Smooth muscle cell (in vitro differentiated cells): ENCODE data around the gene RALGAPA1. TPM values are rescaled to one million over a fixed set of nuclear protein-coding genes. Genes with fewer than 3 reads are reported as not detected.

ENCODE experiments used
- DNase-seq: peaks from one replicate; lab custom pipeline; 2025; ENCODE audit not compliant: unreplicated experiment; lab: John Stamatoyannopoulos, UW
- H2AFZ ChIP-seq: fragments of 200-600 bp; sonication (generic); 2 replicates; pipeline ENCODE4 v1.6.0; 2016; ENCODE audit warnings: antibody characterized with exemption, low read depth, mild to moderate bottlenecking
- H3F3A ChIP-seq: fragments of 200-600 bp; sonication (generic); 2 replicates; pipeline ENCODE4 v1.6.0; 2017; ENCODE audit warnings: antibody characterized with exemption, low read depth
- H3K27ac ChIP-seq: fragments of 200-600 bp; sonication (generic); 2 replicates; pipeline ENCODE4 v1.5.1; 2016; ENCODE audit warnings: low read depth, mild to moderate bottlenecking
- H3K27me3 ChIP-seq: fragments of 200-600 bp; sonication (generic); 2 replicates; pipeline ENCODE4 v1.6.1; 2016; ENCODE audit warnings: low read depth, mild to moderate bottlenecking
- H3K36me3 ChIP-seq: fragments of 200-600 bp; sonication (generic); 2 replicates; pipeline ENCODE4 v1.5.1; 2016; ENCODE audit warnings: low read depth
- H3K4me1 ChIP-seq: fragments of 200-600 bp; sonication (generic); 2 replicates; pipeline ENCODE4 v1.5.1; 2016; ENCODE audit warnings: low read depth
- H3K4me2 ChIP-seq: fragments of 200-600 bp; sonication (generic); 2 replicates; pipeline ENCODE4 v1.6.0; 2016; ENCODE audit warnings: mild to moderate bottlenecking
- H3K4me3 ChIP-seq: fragments of 200-600 bp; sonication (generic); 2 replicates; pipeline ENCODE4 v1.5.1; 2016; ENCODE audit warnings: mild to moderate bottlenecking
- H3K79me2 ChIP-seq: fragments of 200-600 bp; sonication (generic); 2 replicates; pipeline ENCODE4 v1.6.0; 2016; ENCODE audit warnings: low read depth, mild to moderate bottlenecking
- H3K9ac ChIP-seq: fragments of 200-600 bp; sonication (generic); 2 replicates; pipeline ENCODE4 v1.6.0; 2016; ENCODE audit warnings: low read depth
- H3K9me3 ChIP-seq: fragments of 200-600 bp; sonication (generic); replicated peaks from 2 replicates; pipeline ENCODE4 v1.5.1; 2016; ENCODE audit warnings: low read depth
- H4K20me1 ChIP-seq: fragments of 200-600 bp; sonication (generic); 2 replicates; pipeline ENCODE4 v1.6.0; 2016; ENCODE audit warnings: low read depth
- CTCF ChIP-seq: fragments of 200-600 bp; sonication (generic); IDR thresholded peaks from 2 replicates; pipeline ENCODE4 v1.5.1; 2017; ENCODE audit warnings: borderline replicate concordance, mild to moderate bottlenecking, antibody characterized with exemption; ENCODE audit not compliant: insufficient read depth, poor library complexity, severe bottlenecking
- WGBS: methylation state at CpG from one replicate; pipeline ENCODE4 v1.1.7; 2016; ENCODE audit warnings: low lambda C conversion rate; 5-methylcytosine and 5-hydroxymethylcytosine counted together
- polyA plus RNA-seq: library from polyadenylated mRNA; unstranded; fragments of >200 nt; fragmentation: Nextera tagmentation; extraction: Ambion mirVana; gene quantifications from 2 replicates; pipeline ENCODE4 v1.2.1, GENCODE V29; 2016
- total RNA-seq: library from RNA; depleted of rRNA; stranded (reverse); fragments of >200 nt; gene quantifications from 2 replicates; pipeline ENCODE4 v1.2.3, GENCODE V29; 2014

Gene RALGAPA1
- total and polyA plus RNA-seq, 2 experiments from 2014 or later = 5.4 to 25.4 TPM

DNA sequence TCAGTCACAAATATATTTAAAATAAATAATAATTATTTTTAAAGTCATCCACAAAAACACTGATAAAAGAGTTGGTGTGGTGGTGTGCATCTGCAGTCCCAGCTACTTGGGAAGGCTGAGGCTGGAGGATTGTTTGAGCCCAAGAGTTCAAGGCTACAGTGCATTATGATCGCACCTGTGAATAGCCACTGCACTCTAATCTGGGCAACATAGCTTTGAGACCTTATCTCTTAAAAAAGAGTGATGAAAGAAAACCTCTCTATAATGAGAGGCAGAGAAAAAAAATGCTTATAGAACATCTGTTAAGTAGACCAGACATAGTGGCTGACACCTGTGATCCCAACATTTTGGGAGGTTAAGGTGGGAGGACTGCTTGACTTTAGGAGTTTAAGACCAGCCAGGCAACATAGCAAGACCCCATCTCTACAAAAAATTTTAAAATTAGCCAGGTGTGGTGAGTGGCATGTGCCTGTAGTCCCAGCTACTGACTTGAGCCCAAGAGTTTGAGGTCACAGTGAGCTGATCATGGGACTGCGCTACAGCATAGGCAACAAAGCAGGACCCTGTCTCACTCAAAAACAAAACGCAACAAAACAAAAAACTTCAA, 50.5 kb downstream of the RALGAPA1 start:
- no peak for TF ChIP-seq CTCF
- Histone ChIP-seq H3K9ac (no peak overlapping the region), H3K4me1 (no peaks in the 10 kb centered on the region), H3K27me3 (no peaks in the 10 kb centered on the region), H3K9me3 (no peaks in the 10 kb centered on the region), H3F3A (no peaks in the 10 kb centered on the region), H3K27ac (no peak overlapping the region), H3K4me3 (no peak overlapping the region), H3K36me3 (peaks cover 19% of the 10 kb centered on the region), H3K79me2 (no peaks in the 10 kb centered on the region), H3K4me2 (no peak overlapping the region), H4K20me1 (no peaks in the 10 kb centered on the region), H2AFZ (no peak overlapping the region)
- no peak for DNase-seq
- 96% methylated on average over 3 of the region's 3 CpGs for WGBS

DNA sequence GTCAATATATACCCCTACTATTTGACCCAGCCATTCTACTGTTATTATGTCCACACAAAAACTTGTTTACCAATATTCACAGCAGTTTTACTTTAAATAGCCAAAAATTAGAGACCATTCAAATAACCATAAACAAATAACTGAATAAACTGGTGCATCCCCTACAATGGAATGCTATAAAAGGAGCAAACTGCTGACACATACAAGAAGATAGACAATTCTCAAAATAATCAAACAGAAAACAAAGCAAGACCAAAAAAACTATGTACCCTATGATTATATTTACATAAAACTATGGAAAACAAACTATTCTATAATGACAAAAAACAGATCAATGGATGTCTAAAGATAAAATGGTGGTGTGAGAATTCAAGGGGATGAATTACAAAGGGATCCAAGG, 54.4 kb downstream of the RALGAPA1 start:
- no peaks in the 10 kb centered on the region for H3K27me3 ChIP-seq
- peaks cover 19% of the 10 kb centered on the region for H3K36me3 ChIP-seq
- no peak overlapping the region for H2AFZ ChIP-seq
- no peak overlapping the region for H3K9ac ChIP-seq
- H3K4me1 ChIP-seq = no peaks in the 10 kb centered on the region
- TF ChIP-seq CTCF = no peak
- no peaks in the 10 kb centered on the region for H3K79me2 ChIP-seq
- no peak overlapping the region for H3K4me3 ChIP-seq
- H3K9me3 ChIP-seq = no peaks in the 10 kb centered on the region
- H3F3A ChIP-seq = no peaks in the 10 kb centered on the region
- H4K20me1 ChIP-seq = no peaks in the 10 kb centered on the region
- DNase-seq = no peak
- no peak overlapping the region for H3K4me2 ChIP-seq
- no peak overlapping the region for H3K27ac ChIP-seq

DNA sequence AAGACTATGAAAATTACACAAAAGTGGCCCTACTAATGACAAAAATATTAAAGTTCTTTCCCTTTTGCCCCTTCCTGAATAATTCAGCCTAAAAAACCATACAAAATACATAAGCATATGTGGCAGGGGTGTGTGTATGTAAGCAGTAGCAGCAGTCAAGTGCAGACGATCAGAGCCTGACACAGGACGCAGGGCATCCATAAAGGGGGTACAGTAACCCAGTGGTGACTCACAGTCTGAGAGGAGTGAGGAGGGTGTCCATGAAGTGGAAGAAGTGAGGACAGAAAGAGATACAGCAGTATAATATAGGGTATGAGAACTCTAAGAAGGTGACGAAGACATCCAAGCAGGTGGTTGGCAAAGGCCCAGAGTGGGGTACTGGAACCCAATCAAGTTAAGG, 56.7 kb downstream of the RALGAPA1 start:
- Histone ChIP-seq H3K4me1 (no peaks in the 10 kb centered on the region), H3K36me3 (peaks cover 23% of the 10 kb centered on the region), H3K4me3 (no peak overlapping the region), H3K9ac (no peak overlapping the region), H3K9me3 (no peaks in the 10 kb centered on the region), H3F3A (no peaks in the 10 kb centered on the region), H3K4me2 (no peak overlapping the region), H3K79me2 (no peaks in the 10 kb centered on the region), H4K20me1 (no peaks in the 10 kb centered on the region), H3K27ac (no peak overlapping the region), H2AFZ (no peak overlapping the region), H3K27me3 (no peaks in the 10 kb centered on the region)
- WGBS = 88% methylated on average over 3 of the region's 3 CpGs
- TF ChIP-seq CTCF = no peak
- DNase-seq = no peak

GRCh38 chr14:35750202-35750904, 58.7 kb downstream of the RALGAPA1 start:
- no peaks in the 10 kb centered on the region for H3K27me3 ChIP-seq
- no peak for TF ChIP-seq CTCF
- no peak overlapping the region for H3K27ac ChIP-seq
- DNase-seq = no peak
- H3K4me3 ChIP-seq = no peak overlapping the region
- no peaks in the 10 kb centered on the region for H3K9me3 ChIP-seq
- no peak overlapping the region for H3K4me2 ChIP-seq
- H3F3A ChIP-seq = no peaks in the 10 kb centered on the region
- no peak overlapping the region for H2AFZ ChIP-seq
- H3K4me1 ChIP-seq = no peaks in the 10 kb centered on the region
- H3K36me3 ChIP-seq = peaks cover 19% of the 10 kb centered on the region
- no peak overlapping the region for H3K9ac ChIP-seq
- H3K79me2 ChIP-seq = no peaks in the 10 kb centered on the region
- no peaks in the 10 kb centered on the region for H4K20me1 ChIP-seq
- WGBS = 95% methylated on average over 6 of the region's 6 CpGs
